ENCODE results near the gene ZNF793.

ZNF793 gene

DNA sequence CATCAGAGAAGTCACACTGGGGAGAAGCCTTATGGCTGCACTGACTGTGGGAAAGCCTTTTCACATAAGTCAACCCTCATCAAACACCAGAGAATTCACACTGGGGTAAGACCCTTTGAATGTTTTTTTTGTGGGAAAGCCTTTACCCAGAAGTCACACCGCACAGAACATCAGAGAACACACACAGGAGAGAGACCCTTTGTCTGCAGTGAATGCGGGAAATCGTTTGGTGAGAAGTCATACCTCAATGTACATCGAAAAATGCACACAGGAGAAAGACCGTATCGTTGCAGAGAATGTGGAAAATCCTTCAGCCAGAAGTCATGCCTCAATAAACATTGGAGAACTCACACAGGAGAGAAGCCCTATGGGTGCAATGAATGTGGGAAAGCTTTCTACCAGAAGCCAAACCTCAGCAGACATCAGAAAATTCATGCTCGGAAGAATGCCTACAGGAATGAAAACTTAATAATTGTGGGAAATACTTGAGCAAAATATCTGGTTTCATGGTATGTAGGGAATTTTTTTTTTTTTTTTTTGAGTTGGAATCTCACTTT, 30.7 kb downstream of the ZNF793 start:
- no peak for DNase-seq (ENCODE audit: extremely low spot score)
- ChIA-PET POLR2A (no interaction called here), CTCF (no interaction called here)
- TF ChIP-seq SP1 (IDR thresholded peaks at IDR 0.05), result no peak
- TF ChIP-seq, protein P1, sequence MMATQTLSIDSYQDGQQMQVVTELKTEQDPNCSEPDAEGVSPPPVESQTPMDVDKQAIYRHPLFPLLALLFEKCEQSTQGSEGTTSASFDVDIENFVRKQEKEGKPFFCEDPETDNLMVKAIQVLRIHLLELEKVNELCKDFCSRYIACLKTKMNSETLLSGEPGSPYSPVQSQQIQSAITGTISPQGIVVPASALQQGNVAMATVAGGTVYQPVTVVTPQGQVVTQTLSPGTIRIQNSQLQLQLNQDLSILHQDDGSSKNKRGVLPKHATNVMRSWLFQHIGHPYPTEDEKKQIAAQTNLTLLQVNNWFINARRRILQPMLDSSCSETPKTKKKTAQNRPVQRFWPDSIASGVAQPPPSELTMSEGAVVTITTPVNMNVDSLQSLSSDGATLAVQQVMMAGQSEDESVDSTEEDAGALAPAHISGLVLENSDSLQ (IDR thresholded peaks at IDR 0.05), result no peak
- TF ChIP-seq FOXA1 (IDR thresholded peaks at IDR 0.05), result no peak
- no peak for TF ChIP-seq CTBP1 (IDR thresholded peaks at IDR 0.05; ENCODE audit: borderline replicate concordance)
- no peak for TF ChIP-seq FOXK2 (IDR thresholded peaks at IDR 0.05)
- no peak for TF ChIP-seq TARDBP (IDR thresholded peaks at IDR 0.05)
- TF ChIP-seq ELF4 (IDR thresholded peaks at IDR 0.05), result no peak

DNA sequence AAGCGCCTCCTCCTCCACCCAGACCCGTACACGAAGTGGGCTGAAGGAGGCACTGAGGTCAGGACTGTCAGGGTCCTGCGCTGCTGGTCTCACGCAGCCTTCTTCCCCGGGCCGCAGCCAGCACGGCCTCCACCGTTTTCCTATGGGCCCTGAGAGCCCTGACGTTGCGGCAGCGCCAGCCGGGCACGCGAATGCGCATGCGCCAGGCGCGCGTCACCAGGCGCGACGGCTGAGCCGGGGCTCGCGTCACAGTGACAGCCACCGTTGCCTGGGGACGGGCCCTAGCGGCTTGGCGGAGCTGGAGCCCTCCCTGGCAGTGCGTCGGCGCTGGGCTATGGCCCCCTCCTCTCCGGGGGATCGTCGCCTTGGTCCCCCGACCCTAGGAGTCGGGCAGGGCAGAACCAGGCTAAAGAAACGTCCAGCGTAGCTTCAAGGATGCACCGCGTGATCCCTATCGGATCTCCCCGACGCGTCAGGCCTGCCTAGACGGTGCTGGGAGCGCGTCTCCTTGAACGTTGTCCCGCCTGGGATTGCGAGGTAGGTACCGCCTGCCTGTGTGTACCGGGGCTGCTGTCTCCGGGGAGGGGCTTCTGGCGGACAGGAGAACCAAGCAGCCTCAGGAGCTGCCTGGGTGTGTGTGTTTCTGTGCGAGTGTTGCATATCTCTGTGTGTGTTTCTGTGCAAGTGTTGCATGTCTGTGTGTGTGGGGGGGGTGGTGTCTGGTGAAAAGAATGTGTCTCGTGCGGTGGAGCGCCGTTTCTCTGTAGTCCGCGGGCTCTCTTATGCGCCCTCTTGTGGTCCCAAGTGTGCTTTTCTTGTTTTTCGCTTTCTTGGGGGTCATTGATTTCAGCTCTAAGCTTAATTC, 44.6 kb downstream of the ZNF793 start:
- TF ChIP-seq ARNT (IDR thresholded peaks at IDR 0.05), result no peak
- TF ChIP-seq FOXA1 (IDR thresholded peaks at IDR 0.05), result no peak
- TF ChIP-seq FOXK2 (IDR thresholded peaks at IDR 0.05), result no peak
- TF ChIP-seq BHLHE40 (IDR thresholded peaks at IDR 0.05; ENCODE audit: borderline replicate concordance), result no peak
- no peak for TF ChIP-seq HDGF (IDR thresholded peaks at IDR 0.05; ENCODE audit: borderline replicate concordance)
- TF ChIP-seq TARDBP (IDR thresholded peaks at IDR 0.05), result no peak
- TF ChIP-seq SUZ12 (IDR thresholded peaks at IDR 0.05), result no peak
- TF ChIP-seq CTBP1 (IDR thresholded peaks at IDR 0.05; ENCODE audit: borderline replicate concordance), result no peak
- TF ChIP-seq ELF4 (IDR thresholded peaks at IDR 0.05), result no peak
- TF ChIP-seq ZNF384 (IDR thresholded peaks at IDR 0.05), result no peak
- TF ChIP-seq LEF1 (IDR thresholded peaks at IDR 0.05; ENCODE audit: borderline replicate concordance), result no peak
- no peak for TF ChIP-seq SP1 (IDR thresholded peaks at IDR 0.05)
- no peak for TF ChIP-seq L3MBTL2 (conservative IDR thresholded peaks at IDR 0.05)
- no peak for TF ChIP-seq NFRKB (IDR thresholded peaks at IDR 0.05)
- TF ChIP-seq, protein P1 (IDR thresholded peaks at IDR 0.05), result no peak
- TF ChIP-seq FOXM1 (IDR thresholded peaks at IDR 0.05; ENCODE audit: borderline replicate concordance), result no peak
- POLR2A ChIA-PET, result no interaction called here
- CTCF ChIA-PET, result no interaction called here
- no peak for DNase-seq (ENCODE audit: extremely low spot score)

DNA sequence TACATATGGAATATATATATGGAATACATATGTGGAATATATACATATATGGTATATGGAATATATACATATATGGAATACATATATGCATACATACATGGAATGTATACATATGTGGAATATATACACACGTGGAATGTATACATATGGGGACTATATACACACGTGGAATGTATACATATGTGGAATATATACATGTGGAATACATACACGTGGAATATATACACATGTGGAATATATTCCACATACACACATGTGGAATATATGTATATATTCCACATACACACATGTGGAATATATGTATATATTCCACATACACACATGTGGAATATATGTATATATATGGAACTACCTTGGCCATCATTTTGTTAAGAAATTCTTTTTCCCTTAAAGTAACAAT, 56.8 kb downstream of the ZNF793 start:
- no peak for DNase-seq (ENCODE audit: extremely low spot score)
- TF ChIP-seq ARNT (IDR thresholded peaks at IDR 0.05) (no peak), NFRKB (IDR thresholded peaks at IDR 0.05) (no peak), SP1 (IDR thresholded peaks at IDR 0.05) (no peak), CTBP1 (IDR thresholded peaks at IDR 0.05; ENCODE audit: borderline replicate concordance) (no peak), L3MBTL2 (conservative IDR thresholded peaks at IDR 0.05) (no peak), BHLHE40 (IDR thresholded peaks at IDR 0.05; ENCODE audit: borderline replicate concordance) (no peak), ZNF384 (IDR thresholded peaks at IDR 0.05) (no peak), SUZ12 (IDR thresholded peaks at IDR 0.05) (no peak)
- TF ChIP-seq, protein P1 (IDR thresholded peaks at IDR 0.05), result no peak
- ChIA-PET POLR2A (no interaction called here), CTCF (no interaction called here)

DNA sequence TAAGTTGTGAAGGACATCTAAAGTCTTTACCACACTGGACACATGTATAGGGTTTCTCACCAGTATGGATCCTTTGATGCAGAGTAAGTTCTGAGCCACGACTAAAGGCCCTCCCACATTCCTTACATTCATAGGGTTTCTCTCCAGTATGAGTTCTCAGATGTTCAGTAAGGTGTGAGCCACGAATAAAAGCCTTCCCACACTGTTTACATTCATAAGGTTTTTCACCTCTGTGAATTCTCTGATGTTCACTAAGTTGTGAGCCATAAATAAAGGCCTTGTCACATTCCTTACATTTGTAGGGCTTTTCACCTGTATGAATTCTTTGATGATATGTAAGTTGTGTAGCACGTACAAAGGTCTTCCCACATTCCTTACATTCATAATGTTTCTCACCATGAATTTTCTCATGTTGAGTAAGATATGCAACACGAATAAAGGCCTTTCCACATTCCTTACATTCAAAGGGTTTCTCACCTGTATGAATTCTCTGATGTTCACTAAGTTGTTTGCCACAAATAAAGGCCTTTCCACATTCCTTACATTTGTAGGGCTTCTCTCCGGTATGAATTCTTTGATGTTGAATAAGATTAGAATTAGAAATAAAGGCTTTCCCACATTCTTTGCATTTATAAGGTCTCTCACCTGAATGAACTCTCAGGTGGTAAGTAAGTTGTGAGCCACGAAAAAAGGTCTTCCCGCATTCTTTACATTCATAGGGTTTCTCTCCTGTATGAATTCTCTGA, 58.1 kb downstream of the ZNF793 start:
- no peak for TF ChIP-seq TARDBP (IDR thresholded peaks at IDR 0.05)
- ChIA-PET POLR2A (no interaction called here), CTCF (no interaction called here)
- no peak for DNase-seq (ENCODE audit: extremely low spot score)

DNA sequence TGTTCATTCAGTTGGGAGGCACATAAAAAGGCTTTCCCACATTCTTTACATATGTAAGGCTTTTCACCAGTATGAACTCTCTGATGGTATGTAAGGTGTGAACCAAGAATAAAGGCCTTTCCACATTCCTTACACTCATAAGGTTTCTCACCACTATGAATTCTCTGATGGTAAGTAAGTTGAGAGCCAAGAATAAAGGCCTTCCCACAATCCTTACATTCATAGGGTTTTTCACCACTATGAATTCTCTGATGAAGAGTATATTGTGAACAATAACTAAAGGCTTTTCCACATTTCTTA, 58.6 kb downstream of the ZNF793 start:
- ChIA-PET CTCF (no interaction called here), POLR2A (no interaction called here)
- DNase-seq (ENCODE audit: extremely low spot score), result no peak
- TF ChIP-seq BHLHE40 (IDR thresholded peaks at IDR 0.05; ENCODE audit: borderline replicate concordance), result no peak
- TF ChIP-seq ELF4 (IDR thresholded peaks at IDR 0.05), result no peak
- no peak for TF ChIP-seq L3MBTL2 (conservative IDR thresholded peaks at IDR 0.05)
- TF ChIP-seq FOXM1 (IDR thresholded peaks at IDR 0.05; ENCODE audit: borderline replicate concordance), result no peak
- no peak for TF ChIP-seq ARNT (IDR thresholded peaks at IDR 0.05)
- TF ChIP-seq FOXA1 (IDR thresholded peaks at IDR 0.05), result no peak

DNA sequence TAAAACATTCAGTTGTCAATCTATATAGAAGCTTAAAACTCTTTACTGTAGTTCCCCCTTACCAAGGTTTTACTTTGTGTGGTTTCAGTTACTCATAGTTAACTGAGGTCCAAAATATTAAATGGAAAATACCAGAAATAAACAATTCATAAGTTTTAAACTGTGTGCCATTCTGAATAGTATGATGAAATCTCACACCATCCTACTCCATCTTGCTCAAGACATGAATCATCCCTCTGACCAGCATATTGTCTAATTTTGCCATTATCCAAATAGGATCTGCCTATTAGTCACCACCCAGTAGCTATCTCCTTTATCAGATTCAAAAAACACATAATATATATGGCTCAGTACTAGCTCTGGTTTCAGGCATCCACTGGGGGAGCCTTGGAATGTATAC, 65.5 kb downstream of the ZNF793 start:
- no peak for DNase-seq (ENCODE audit: extremely low spot score)
- CTCF ChIA-PET, result no interaction called here
- TF ChIP-seq SUZ12 (IDR thresholded peaks at IDR 0.05) (no peak), LEF1 (IDR thresholded peaks at IDR 0.05; ENCODE audit: borderline replicate concordance) (no peak), HDGF (IDR thresholded peaks at IDR 0.05; ENCODE audit: borderline replicate concordance) (no peak), NFRKB (IDR thresholded peaks at IDR 0.05) (no peak), BHLHE40 (IDR thresholded peaks at IDR 0.05; ENCODE audit: borderline replicate concordance) (no peak), FOXA1 (IDR thresholded peaks at IDR 0.05) (no peak), FOXK2 (IDR thresholded peaks at IDR 0.05) (no peak), SP1 (IDR thresholded peaks at IDR 0.05) (no peak), ELF4 (IDR thresholded peaks at IDR 0.05) (no peak), ARNT (IDR thresholded peaks at IDR 0.05) (no peak), ZNF384 (IDR thresholded peaks at IDR 0.05) (no peak), TARDBP (IDR thresholded peaks at IDR 0.05) (no peak), FOXM1 (IDR thresholded peaks at IDR 0.05; ENCODE audit: borderline replicate concordance) (no peak), CTBP1 (IDR thresholded peaks at IDR 0.05; ENCODE audit: borderline replicate concordance) (no peak), L3MBTL2 (conservative IDR thresholded peaks at IDR 0.05) (no peak)
- TF ChIP-seq, protein P1 (IDR thresholded peaks at IDR 0.05), result no peak
- POLR2A ChIA-PET, result no interaction called here
